DMS114 treated with DMSO at 0.1 percent for 48 hours (cell line): ENCODE data around the gene TANGO6.

Experiments
- DNase-seq: peaks from one replicate; lab custom pipeline; 2025; ENCODE audit not compliant: unreplicated experiment; lab: John Stamatoyannopoulos, UW

The TANGO6 gene

DNA sequence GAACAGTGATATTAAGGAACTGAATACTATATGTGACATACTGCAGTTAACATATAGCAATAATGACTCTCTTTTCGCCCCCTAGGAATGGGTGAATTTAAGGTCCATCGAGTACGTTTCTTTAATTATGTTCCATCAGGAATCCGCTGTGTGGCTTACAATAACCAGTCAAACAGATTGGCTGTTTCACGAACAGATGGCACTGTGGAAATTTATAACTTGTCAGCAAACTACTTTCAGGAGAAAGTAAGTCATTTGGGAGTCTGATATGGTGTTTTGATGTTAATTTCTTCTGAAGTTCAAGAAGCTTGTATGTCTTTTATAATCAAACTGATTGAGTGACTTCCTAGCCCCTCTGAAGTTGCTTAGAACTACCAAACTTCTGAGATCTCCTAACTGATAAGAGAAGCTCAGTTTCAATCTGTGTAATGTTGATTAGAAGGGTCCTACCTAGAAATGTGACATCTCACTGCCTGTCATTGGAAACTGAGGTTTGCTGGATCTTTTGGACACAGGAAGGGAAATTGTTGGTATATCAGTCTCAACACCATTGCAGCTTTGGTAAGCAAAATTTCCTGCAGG, 290.1 kb downstream of the TANGO6 start:
- no peak for DNase-seq
